Stimulated activated naive B cell treated with anti-CD40 and anti-IgM and Interleukin-4, amounts not matched to agents 10 μg/mL and 1 μg/mL and 100 μg/mL, for 72 hours (primary cell): Measurements from ENCODE around the gene TMEM63A.
A peak's percentile ranks its signal among the peaks of the same experiment; 100 is the strongest.
"Not testable (repeated sequence)": the region's sequence is repeated elsewhere in the genome, so short reads cannot be mapped to it uniquely, and the experiment has no call there.

Experiments used
- ATAC-seq, 2 donors: fragments of 150-1000 bp; cut with Tn5 transposase; replicated peaks; 2 replicates each; pipeline ENCODE4 v1.10.0; 2021; ENCODE audit warnings: moderate library complexity in 1 of 2
- DNase-seq: peaks from one replicate; pipeline ENCODE4 v3.0.0; 2021
- H3K27ac Mint-ChIP-seq: one replicate; pipeline ENCODE4 v1.8.0; 2022; ENCODE audit warnings: mild to moderate bottlenecking, mixed read lengths
- H3K27me3 Mint-ChIP-seq, 2 donors: one replicate each; pipeline ENCODE4 v1.8.0; 2022; ENCODE audit warnings: mixed read lengths in 2 of 2
- H3K36me3 Mint-ChIP-seq, 2 donors: one replicate each; pipeline ENCODE4 v1.8.0; 2022; ENCODE audit warnings: mixed read lengths in 2 of 2, mild to moderate bottlenecking in 1 of 2
- H3K4me1 Mint-ChIP-seq, 2 donors: one replicate each; pipeline ENCODE4 v1.8.0; 2022; ENCODE audit warnings: mixed read lengths in 2 of 2, mild to moderate bottlenecking in 1 of 2
- H3K4me3 Mint-ChIP-seq, 2 donors: one replicate each; pipeline ENCODE4 v1.8.0; 2022; ENCODE audit warnings: mild to moderate bottlenecking in 2 of 2, mixed read lengths in 2 of 2, moderate library complexity in 1 of 2
- H3K9me3 Mint-ChIP-seq, 2 donors: one replicate each; pipeline ENCODE4 v1.8.0; 2022; ENCODE audit warnings: mixed read lengths in 2 of 2, mild to moderate bottlenecking in 1 of 2

TMEM63A gene

DNA sequence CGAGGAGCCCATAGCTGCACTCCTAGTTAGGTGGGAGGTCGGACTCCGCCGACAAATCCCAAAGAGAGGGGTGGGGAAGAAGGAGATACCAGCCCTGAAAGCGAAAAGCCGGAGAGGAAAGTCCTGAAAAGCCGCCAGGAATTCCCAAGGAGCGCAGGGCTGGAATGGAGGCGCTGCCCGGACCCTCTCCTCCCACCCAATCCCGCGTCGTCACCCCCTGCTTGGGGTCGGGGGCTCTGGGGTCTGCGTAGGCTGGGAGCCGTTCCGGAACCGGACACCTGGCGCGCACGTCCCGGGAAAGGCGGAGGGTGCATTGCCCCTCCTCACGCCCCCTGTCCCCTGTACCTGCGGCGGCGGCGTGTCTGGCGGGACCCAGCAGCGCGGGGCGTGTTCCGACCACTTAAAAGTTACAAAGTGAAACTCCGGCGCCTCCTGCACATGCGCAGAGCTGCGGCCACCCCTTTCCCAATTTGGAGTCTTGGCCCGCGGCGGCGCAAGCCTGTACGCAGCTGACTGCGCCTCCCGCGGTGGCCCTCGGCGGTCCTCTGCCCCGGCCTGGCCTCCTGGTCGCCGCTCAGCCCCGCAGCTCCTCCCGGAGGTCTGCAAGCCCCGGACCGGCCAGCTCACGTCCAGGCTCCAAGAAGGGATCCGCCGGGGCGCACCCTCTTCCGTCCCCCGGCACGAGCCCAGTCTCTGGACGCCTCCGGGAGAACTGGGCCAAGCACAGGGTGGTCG is at the start of gene TMEM63A:
TMEM63A (minus strand) TSS at position 422 of the 735 bp plus-strand sequence. CDS start 4,800 bp downstream, outside the sequence.
- Mint-ChIP-seq H3K27ac (peak within 1 kb of the TSS; percentile 85), H3K36me3 (peaks cover 2 to 8% of the 10 kb centered on the region in 2 donors), H3K4me1 (peaks cover 42 to 59% of the 10 kb centered on the region in 2 donors), H3K9me3 (no peaks in the 10 kb centered on the region), H3K4me3 (peak within 1 kb of the TSS; percentile 93 to 94), H3K27me3 (peaks cover 0 to 5% of the 10 kb centered on the region in 2 donors)
- peak; percentile 82 for DNase-seq
- ATAC-seq: peak; percentile 80 to 84

DNA sequence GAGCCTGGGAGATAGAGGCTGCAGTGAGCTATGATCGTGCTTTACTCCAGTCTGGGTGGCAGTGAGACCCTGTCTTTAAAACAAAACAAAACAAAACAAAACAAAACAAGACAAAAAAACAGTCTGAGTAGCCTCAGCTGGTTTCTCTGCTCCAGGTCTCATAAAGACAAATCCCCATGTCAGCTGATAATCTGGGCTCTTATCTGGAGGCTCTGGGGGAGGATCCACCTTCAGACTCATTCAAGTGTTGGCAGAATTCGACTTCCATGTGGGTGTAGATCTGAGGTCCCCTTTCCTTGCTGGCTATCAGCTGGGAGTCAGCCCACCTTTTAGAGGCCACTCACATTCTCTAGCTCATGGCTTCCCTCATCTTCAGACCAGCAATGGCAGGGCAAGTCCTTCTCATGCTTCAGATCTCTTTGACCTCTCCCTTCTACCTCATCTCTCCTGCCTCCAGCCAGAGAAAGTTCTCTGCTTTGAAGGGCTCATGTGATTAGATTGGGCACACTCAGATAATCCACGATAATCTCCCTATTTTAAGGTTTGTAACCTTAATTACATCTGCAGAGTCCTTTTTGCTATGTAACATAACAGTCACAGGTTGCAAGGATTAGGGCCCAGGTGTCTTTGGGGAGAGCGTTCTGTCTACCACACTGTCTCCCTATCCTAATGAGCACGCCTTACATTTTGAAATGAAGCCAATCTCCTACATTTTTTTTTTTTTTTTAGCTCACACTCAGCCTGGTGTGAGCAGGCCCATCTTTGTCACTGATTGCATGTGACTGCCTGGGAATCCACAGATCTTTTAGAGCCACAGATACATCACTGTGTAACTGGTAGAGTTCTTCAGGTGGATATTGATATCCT is 49.3 kb upstream of the TMEM63A start:
- Mint-ChIP-seq H3K27ac (no peak overlapping the region), H3K4me1 (peaks cover 0 to 5% of the 10 kb centered on the region in 2 donors), H3K4me3 (no peak overlapping the region), H3K36me3 (no peaks in the 10 kb centered on the region), H3K27me3 (no peaks in the 10 kb centered on the region), H3K9me3 (no peaks in the 10 kb centered on the region)
- ATAC-seq (no peak), DNase-seq (no peak)

GRCh38 chr1:225930566-225930965 is 48.4 kb upstream of the TMEM63A start:
- Mint-ChIP-seq H3K4me1 (peaks cover 0 to 7% of the 10 kb centered on the region in 2 donors), H3K9me3 (no peaks in the 10 kb centered on the region), H3K27ac (no peak overlapping the region), H3K4me3 (no peak overlapping the region), H3K27me3 (no peaks in the 10 kb centered on the region), H3K36me3 (no peaks in the 10 kb centered on the region)
- ATAC-seq (no peak), DNase-seq (no peak)

- not testable (repeated sequence) for H3K36me3 Mint-ChIP-seq, DNase-seq, H3K9me3 Mint-ChIP-seq, H3K27me3 Mint-ChIP-seq, H3K27ac Mint-ChIP-seq, H3K4me3 Mint-ChIP-seq, ATAC-seq
- H3K4me1 Mint-ChIP-seq: peaks cover 0 to 14% of the 10 kb centered on the region in 2 donors
Measured at GRCh38 chr1:225929462-225929861, 47.3 kb upstream of the TMEM63A start.

DNA sequence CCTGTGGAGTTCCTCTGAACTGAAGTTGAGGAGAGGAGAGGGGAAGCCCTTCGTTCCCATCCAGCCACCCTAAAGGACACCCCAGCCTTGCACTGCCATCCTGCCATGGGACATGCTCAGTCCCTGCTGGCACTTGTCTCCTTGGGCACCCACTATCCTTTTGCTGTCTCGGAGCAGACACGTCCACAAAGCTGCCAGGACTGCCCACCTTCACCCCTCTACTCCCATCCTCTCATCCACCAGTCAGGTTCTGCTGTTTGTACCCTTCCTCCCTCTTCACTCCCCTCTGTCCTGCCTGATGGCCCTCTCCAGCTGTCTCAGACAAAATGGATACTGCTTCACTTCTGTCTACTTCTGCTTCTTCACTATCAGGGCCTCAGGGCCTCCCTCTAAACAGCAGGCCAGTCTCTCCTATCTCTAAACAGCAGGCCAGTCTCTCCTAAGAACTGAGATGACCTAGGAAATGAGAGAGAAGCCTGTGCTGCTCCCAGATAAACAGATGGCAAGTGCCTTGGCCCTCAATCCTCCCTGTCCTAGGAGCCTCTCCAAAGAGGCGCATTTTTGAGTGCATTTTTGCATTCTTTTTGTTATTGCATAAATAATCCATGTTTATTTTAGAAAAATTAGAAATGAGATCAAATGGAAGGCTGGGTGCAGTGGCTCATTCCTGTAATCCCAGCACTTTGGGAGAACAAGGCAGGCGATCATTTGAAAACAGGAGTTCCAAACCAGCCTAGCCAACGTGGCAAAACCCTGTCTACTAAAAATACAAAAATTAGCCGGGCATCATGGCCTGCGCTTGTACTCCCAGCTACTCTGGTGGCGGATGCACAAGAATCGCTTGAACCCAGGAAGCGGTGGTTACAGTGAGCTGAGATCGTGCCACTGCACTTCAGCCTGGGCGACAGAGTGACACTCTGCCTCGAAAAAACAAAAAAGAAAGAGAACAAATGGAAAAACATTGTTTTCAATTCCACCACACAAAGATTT is 46.3 kb upstream of the TMEM63A start:
- ATAC-seq: no peak
- Mint-ChIP-seq H3K4me3 (no peak overlapping the region), H3K27me3 (no peaks in the 10 kb centered on the region), H3K36me3 (peaks cover 0 to 3% of the 10 kb centered on the region in 2 donors), H3K4me1 (peaks cover 0 to 16% of the 10 kb centered on the region in 2 donors), H3K9me3 (no peaks in the 10 kb centered on the region), H3K27ac (no peak overlapping the region)
- no peak for DNase-seq

DNA sequence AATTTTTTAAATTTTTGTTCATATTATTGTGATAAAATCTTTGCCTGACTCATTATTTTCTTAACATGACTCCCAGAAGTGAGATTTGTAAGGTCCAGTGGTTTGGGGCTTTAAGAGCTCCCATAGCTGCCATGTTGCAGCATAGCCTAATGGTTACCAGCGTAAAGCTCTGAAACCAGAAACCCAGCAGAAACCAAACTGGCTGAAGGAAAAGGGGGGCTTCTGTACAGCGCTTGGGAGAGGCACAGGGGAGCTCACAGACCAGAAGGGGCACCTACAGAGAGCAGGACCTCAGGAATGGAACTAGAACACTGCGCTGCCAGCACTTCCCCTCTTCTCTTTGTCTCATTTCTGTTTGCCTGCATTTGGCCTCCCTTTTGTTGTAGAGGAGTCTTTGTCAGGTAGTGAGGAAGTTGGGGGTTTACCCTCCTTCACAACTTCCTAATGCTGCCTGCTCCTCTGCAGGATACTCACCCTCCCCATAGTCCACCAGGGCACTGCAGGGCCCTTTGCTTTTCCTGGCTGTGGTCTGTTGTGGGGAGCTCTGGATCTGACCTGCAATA is 44.5 kb upstream of the TMEM63A start:
- no peak for DNase-seq
- Mint-ChIP-seq H3K27me3 (no peaks in the 10 kb centered on the region), H3K27ac (peak overlapping the region; percentile 37), H3K4me3 (no peak overlapping the region), H3K4me1 (peaks cover 3 to 32% of the 10 kb centered on the region in 2 donors), H3K36me3 (peaks cover 3 to 7% of the 10 kb centered on the region in 2 donors), H3K9me3 (no peaks in the 10 kb centered on the region)
- no peak for ATAC-seq

GRCh38 chr1:225923692-225924555 is 41.7 kb upstream of the TMEM63A start, which contains the start of gene PYCR2:
PYCR2 (minus strand) TSS chr1:225924250; CDS start chr1:225924110, 140 bp downstream.
- DNase-seq (peak; percentile 96), ATAC-seq (peak; percentile 98)
- peaks cover 12 to 55% of the 10 kb centered on the region in 2 donors for H3K4me1 Mint-ChIP-seq

DNA sequence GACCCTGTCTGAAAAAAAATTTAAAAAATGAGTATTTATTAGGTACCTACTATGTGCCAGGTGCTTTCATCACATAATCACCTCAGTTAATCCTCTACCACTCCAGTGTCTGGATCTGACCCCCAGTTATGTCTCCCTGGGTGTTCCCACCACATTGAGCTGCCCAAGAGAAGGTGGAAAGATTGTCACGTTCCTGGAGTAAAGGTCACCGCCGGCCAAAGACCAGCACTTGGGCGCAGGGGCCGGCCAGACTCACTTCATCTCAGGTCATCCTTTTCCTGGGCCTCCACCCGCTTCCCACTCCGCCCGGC is 41.2 kb upstream of the TMEM63A start:
- ATAC-seq (no peak), DNase-seq (no peak)
- Mint-ChIP-seq H3K36me3 (peaks cover 12 to 22% of the 10 kb centered on the region in 2 donors), H3K27me3 (no peaks in the 10 kb centered on the region), H3K27ac (peak overlapping the region; percentile 99), H3K4me1 (peaks cover 12 to 55% of the 10 kb centered on the region in 2 donors), H3K4me3 (peak overlapping the region; percentile 97 to 100), H3K9me3 (no peaks in the 10 kb centered on the region)

More at GRCh38 chr1:225923692-225924555, 41.7 kb upstream of the TMEM63A start, which contains the start of gene PYCR2:
- peak within 1 kb of the TSS; percentile 97 to 100 for H3K4me3 Mint-ChIP-seq
- H3K27ac Mint-ChIP-seq: peak within 1 kb of the TSS; percentile 99
- H3K27me3 Mint-ChIP-seq: no peaks in the 10 kb centered on the region
- H3K9me3 Mint-ChIP-seq: no peaks in the 10 kb centered on the region
- peaks cover 11 to 22% of the 10 kb centered on the region in 2 donors for H3K36me3 Mint-ChIP-seq

GRCh38 chr1:225921734-225922709 is 39.8 kb upstream of the TMEM63A start:
- H3K36me3 Mint-ChIP-seq: peaks cover 18 to 31% of the 10 kb centered on the region in 2 donors
- ATAC-seq (no peak), DNase-seq (no peak)
- H3K4me1 Mint-ChIP-seq: peaks cover 12 to 55% of the 10 kb centered on the region in 2 donors
- no peak overlapping the region for H3K4me3 Mint-ChIP-seq
- no peak overlapping the region for H3K27ac Mint-ChIP-seq
- H3K9me3 Mint-ChIP-seq: no peaks in the 10 kb centered on the region
- H3K27me3 Mint-ChIP-seq: no peaks in the 10 kb centered on the region

DNA sequence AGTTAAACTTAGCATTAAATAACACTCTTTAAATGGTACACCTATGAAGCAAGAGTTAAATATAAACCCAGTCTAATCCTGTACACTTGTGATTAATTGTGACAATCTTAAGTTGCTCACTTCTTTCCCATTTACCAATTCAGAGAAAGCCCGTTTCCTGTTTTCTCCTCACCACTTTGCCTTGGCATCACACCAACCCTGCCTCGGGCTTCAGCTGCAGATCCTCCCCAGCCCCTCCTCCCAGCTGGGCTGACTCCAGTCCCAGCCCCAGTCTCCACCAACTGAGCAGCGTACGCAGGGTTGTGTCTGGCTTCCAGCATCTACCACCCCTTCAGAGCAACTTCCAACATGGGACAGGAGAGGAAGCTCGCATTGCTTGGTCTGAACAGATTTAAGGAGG is 37.7 kb upstream of the TMEM63A start:
- H3K9me3 Mint-ChIP-seq: no peaks in the 10 kb centered on the region
- H3K36me3 Mint-ChIP-seq: peaks cover 24 to 50% of the 10 kb centered on the region in 2 donors
- DNase-seq (peak; percentile 26), ATAC-seq (no peak)
- H3K4me1 Mint-ChIP-seq: peaks cover 12 to 49% of the 10 kb centered on the region in 2 donors
- no peak overlapping the region for H3K4me3 Mint-ChIP-seq
- peak overlapping the region; percentile 37 for H3K27ac Mint-ChIP-seq
- H3K27me3 Mint-ChIP-seq: no peaks in the 10 kb centered on the region

DNA sequence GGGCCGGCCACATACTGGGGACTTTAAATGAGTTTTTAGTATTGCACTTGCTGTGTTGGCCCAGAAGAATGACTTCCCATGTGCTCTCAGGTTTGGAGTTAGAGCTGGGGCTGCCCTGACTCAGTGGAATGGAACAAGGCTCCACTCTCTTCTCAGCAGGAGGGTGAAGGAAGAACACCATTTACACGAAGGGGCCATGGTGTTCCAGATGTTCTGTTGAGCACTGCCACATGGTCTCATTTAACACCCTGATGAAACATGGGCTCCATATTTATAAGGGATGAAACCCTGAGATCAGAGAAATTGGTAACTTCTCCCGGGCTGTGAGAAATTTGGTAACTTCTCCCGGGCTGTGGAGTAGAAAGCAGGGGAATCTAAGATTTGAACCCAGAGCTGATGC is 36.1 kb upstream of the TMEM63A start:
- Mint-ChIP-seq H3K4me1 (peaks cover 12 to 42% of the 10 kb centered on the region in 2 donors), H3K27ac (no peak overlapping the region), H3K9me3 (no peaks in the 10 kb centered on the region), H3K27me3 (no peaks in the 10 kb centered on the region), H3K4me3 (no peak overlapping the region), H3K36me3 (peaks cover 22 to 55% of the 10 kb centered on the region in 2 donors)
- ATAC-seq (no peak), DNase-seq (no peak)

DNA sequence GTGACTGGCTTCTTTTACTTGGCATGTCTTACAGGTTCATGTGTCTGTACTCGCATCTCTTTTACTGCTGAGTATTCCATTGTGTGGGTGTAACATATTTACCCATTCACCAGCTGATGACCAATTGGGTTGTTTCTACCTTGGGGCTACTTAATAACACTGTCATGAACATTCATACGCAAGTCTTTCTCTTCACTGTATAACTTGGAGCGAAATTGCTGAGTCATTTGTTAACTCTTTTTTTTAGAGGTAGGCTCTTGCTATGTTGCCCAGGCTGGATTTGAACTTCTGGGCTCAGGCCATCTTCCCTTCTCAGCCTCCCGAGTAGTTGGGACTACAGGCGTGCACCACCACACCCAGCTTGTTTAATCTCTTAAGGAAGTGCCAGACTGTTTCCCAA is 35.4 kb upstream of the TMEM63A start:
- H3K27ac Mint-ChIP-seq: peak overlapping the region; percentile 17
- H3K9me3 Mint-ChIP-seq: no peaks in the 10 kb centered on the region
- peaks cover 8 to 34% of the 10 kb centered on the region in 2 donors for H3K4me1 Mint-ChIP-seq
- no peak overlapping the region for H3K4me3 Mint-ChIP-seq
- no peak for DNase-seq
- no peak for ATAC-seq
- H3K36me3 Mint-ChIP-seq: peaks cover 22 to 54% of the 10 kb centered on the region in 2 donors
- no peaks in the 10 kb centered on the region for H3K27me3 Mint-ChIP-seq
